ENCODE measurements around the gene BGLAP.

GRCh38 chr1:156257711-156258110 is 15.7 kb downstream of the BGLAP start:
- TF ChIP-seq CTCF (IDR thresholded peaks at IDR 0.05; ENCODE audit: low read depth, low read length, poor library complexity, severe bottlenecking) (no peak), EZH2phosphoT487 (IDR thresholded peaks at IDR 0.05; ENCODE audit: borderline replicate concordance, low read length) (no peak)
